ENCODE measurements around the gene DCXR.

GRCh38 chr17:82039695-82040299, 2.3 kb upstream of the DCXR start:
- no peak for TF ChIP-seq CTCF (IDR thresholded peaks at IDR 0.05; ENCODE audit: low read length)
- no peak for TF ChIP-seq EZH2 (IDR thresholded peaks at IDR 0.05; ENCODE audit: borderline replicate concordance, low read length)

All from OCI-LY1 (cell line).